Fibroblast of mammary gland (primary cell): ENCODE results near the gene ATP6V1G3.

Experiments
- DNase-seq: peaks from one replicate; pipeline ENCODE4 v3.0.0-alpha.2; 2010; ENCODE audit warnings: low read depth
- H3K4me3 ChIP-seq: 2 replicates; pipeline ENCODE4 v1.5.1; 2011; ENCODE audit warnings: low read depth, mild to moderate bottlenecking, low read length, moderate library complexity; ENCODE audit not compliant: control insufficient read depth
- CTCF ChIP-seq: conservative IDR thresholded peaks from 2 replicates; pipeline ENCODE4 v1.5.1; 2011; ENCODE audit warnings: low read depth, low read length, inconsistent platforms; ENCODE audit not compliant: control insufficient read depth, insufficient read depth

ATP6V1G3 gene

DNA sequence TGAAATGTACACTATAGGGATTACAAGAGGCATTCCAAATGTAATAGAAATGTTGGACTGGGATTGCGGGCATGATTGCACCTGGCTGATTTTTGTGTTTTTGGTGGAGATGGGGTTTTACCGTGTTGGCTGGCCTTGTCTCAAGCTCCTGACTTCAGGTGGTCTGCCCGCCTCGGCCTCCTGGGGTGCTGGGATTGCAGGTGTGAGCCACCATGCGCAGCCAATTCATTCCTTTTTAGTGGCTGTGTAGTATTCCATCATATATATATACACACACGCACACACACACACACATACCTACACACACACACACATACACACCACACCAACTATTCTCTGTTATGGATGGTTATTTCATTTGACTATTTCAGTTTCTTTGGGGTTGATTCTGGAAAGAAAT, 4.7 kb upstream of the ATP6V1G3 start:
- no peak for DNase-seq
- H3K4me3 ChIP-seq = no peak overlapping the region
- no peak for TF ChIP-seq CTCF

DNA sequence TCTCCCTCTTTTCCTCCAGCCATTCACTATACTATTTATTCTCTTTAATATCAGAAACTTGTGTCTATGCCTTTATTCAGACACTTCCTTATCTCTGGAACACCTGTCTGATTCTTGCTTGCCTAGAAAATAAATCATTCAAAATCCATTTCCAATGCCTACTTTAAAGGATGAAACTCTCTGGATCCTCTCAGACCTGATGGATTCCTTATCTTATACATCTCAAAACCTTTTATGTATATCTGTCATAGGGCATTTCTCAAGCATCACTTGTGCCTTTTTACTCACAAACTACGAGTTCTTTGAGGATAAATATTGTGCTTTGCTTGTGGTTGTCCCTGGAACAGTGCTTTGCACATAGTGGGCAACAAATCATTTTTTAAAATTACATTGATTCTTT, 3.8 kb upstream of the ATP6V1G3 start:
- no peak overlapping the region for H3K4me3 ChIP-seq
- DNase-seq = no peak
- TF ChIP-seq CTCF = no peak

DNA sequence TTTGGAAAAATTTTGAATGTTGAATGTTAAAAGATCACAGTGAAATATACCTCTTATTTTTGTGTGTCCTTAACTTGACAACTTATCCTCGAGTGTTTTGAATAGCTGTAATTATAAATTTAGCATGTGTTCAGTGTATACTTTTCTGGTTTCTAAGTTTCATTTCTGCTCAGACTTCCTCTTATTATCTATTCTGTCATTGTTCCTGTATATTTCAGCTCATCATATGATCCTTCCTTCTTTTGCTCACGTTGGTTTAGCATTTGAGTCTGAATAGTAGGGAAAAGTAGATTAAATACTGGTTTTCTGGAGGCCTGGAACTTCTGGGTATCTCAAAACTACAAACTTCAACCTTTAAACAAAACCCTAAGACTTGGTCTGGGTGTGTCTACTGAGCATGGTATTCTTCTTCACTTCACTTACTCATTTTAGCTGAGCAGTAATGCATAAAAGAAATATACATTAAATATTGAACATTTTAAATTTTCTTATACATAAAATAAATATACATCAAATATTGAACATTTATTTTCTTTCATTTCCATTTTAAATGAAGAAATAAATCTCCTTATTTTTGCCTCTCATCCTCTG, 3.3 kb upstream of the ATP6V1G3 start:
- no peak overlapping the region for H3K4me3 ChIP-seq
- DNase-seq = no peak
- no peak for TF ChIP-seq CTCF

DNA sequence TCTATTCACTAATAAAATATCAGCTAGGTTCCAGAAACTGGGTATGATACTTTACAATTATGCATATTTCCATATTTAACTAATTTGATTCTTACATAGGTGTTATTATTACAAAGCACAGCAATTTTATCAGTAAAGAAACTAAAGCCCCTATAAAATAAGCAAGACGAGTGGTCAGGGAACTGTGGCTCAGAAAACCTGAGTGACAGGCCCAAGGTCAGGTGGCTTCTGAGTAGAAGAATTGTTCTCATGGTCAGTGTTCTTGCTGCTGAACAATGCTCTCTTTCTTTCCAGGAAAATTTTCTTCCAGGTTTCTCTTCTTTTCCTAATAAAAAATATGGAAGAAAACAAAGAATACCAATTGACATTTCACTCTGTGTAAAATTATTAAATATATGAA, 2.2 kb upstream of the ATP6V1G3 start:
- DNase-seq = no peak
- H3K4me3 ChIP-seq = no peak overlapping the region
- no peak for TF ChIP-seq CTCF

- no peak overlapping the region for H3K4me3 ChIP-seq
- DNase-seq = no peak
- TF ChIP-seq CTCF = no peak
These were observed 1.3 kb upstream of the ATP6V1G3 start for GRCh38 chr1:198541737-198542136.

GRCh38 chr1:198538579-198539364, 1.7 kb downstream of the ATP6V1G3 start:
- no peak for DNase-seq

More at GRCh38 chr1:198538579-198539364, 1.7 kb downstream of the ATP6V1G3 start:
- no peak overlapping the region for H3K4me3 ChIP-seq
- no peak for TF ChIP-seq CTCF
